ENCODE results near the gene CD200R1L. TPM values are rescaled to one million over a fixed set of nuclear protein-coding genes. Genes with fewer than 3 reads are reported as not detected.
A peak's percentile ranks its signal among the peaks of the same experiment; 100 is the strongest.

The CD200R1L gene
- total RNA-seq, 3 donors from 2014 or later, result not detected

DNA sequence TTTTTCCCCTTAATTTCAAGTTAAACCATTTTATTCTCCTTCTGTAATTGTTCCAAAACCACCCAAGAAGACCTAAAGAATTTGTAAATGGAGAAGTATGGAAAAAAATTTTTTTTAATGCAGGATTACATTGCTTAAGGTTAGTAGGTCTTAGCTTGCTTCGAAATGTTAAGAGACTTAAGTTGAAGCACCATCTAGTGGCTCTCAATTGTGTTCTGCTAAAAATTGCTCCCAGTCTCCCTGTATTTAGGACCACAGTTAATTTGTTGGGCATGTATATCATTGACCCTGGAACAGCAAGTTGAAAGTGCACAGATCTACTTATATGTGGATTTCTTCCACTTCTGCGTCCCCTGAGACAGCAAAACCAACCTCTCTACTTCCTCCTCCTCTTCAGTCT lies 32.4 kb downstream of the CD200R1L start:
- TF ChIP-seq, protein P1, sequence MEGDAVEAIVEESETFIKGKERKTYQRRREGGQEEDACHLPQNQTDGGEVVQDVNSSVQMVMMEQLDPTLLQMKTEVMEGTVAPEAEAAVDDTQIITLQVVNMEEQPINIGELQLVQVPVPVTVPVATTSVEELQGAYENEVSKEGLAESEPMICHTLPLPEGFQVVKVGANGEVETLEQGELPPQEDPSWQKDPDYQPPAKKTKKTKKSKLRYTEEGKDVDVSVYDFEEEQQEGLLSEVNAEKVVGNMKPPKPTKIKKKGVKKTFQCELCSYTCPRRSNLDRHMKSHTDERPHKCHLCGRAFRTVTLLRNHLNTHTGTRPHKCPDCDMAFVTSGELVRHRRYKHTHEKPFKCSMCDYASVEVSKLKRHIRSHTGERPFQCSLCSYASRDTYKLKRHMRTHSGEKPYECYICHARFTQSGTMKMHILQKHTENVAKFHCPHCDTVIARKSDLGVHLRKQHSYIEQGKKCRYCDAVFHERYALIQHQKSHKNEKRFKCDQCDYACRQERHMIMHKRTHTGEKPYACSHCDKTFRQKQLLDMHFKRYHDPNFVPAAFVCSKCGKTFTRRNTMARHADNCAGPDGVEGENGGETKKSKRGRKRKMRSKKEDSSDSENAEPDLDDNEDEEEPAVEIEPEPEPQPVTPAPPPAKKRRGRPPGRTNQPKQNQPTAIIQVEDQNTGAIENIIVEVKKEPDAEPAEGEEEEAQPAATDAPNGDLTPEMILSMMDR (IDR thresholded peaks at IDR 0.05), result no peak
- DNase-seq, result no peak
- intact Hi-C loops (cut with DNase I, micrococcal nuclease), result loop anchor here in 1 of 2 donors (5.0 kb wide), 1 partner anchor 172 kb away; the partner anchor contains the start of gene CCDC80
- H3K4me1 ChIP-seq (ENCODE audit: low read depth), result no peaks in the 10 kb centered on the region
- ATAC-seq, result peak; percentile 12
- H3K4me3 ChIP-seq, result no peak overlapping the region
- H3K9me3 ChIP-seq, result no peaks in the 10 kb centered on the region
- no peaks in the 10 kb centered on the region for H3K36me3 ChIP-seq (ENCODE audit: low read depth)

DNA sequence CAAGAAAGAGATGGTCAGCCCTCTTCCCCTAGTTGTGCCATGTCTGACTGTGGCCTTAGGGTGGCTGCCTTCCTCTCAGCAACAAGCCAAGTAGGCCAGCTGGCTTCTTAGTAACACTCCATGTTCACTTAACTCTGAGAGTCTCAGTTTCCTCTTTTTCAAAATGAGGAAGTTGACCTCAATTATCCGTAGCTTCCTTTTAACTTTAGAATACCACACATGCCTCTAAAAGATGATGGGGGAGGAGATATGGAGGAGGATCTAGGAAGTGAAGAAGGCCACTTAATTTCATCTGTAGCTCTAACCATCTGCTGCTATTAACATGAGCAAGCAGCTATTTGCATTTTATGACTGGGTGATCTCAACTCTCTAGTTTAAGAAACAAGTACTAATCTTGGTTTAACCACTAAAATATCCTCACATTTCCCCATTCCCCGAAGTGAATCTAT lies 32.9 kb downstream of the CD200R1L start:
- Histone ChIP-seq H3K9me3 (no peaks in the 10 kb centered on the region), H3K4me3 (no peak overlapping the region), H3K36me3 (ENCODE audit: low read depth) (no peaks in the 10 kb centered on the region), H3K4me1 (ENCODE audit: low read depth) (no peaks in the 10 kb centered on the region)
- peak; percentile 65 for ATAC-seq
- DNase-seq, result peak in 1 of 3 donors; percentile 5
- TF ChIP-seq, protein P1 (IDR thresholded peaks at IDR 0.05), result no peak
- intact Hi-C loops (cut with DNase I, micrococcal nuclease), result loop anchor here in 1 of 2 donors (5.0 kb wide), 1 partner anchor 171 kb away; the partner anchor contains the start of gene CCDC80

DNA sequence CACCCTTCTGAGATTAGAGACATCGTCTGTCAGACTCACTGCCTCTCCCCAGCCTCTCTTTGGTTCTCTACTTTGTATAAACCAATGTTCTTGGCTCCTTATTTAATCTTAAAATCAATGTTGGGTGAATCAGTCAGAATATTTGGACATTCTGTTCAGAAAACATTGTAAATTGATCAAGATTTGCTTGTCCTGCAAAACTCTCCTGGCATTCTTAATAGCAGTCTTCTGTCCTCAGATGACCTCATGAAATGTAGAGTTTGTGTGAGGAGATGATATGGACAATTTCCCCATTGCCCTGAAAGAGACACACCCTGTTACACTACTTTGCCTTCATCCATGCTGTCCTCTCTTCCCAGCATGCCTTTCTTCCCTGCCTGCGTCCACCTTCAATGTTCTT lies 33.6 kb downstream of the CD200R1L start:
- TF ChIP-seq, protein P1 (IDR thresholded peaks at IDR 0.05), result no peak
- no peaks in the 10 kb centered on the region for H3K9me3 ChIP-seq
- ATAC-seq (no peak), DNase-seq (no peak)
- no peak overlapping the region for H3K4me3 ChIP-seq
- no peaks in the 10 kb centered on the region for H3K4me1 ChIP-seq (ENCODE audit: low read depth)
- no peaks in the 10 kb centered on the region for H3K36me3 ChIP-seq (ENCODE audit: low read depth)
- intact Hi-C loops (cut with DNase I, micrococcal nuclease), result loop anchor here in 1 of 2 donors (5.0 kb wide), 1 partner anchor 171 kb away; the partner anchor contains the start of gene CCDC80

DNA sequence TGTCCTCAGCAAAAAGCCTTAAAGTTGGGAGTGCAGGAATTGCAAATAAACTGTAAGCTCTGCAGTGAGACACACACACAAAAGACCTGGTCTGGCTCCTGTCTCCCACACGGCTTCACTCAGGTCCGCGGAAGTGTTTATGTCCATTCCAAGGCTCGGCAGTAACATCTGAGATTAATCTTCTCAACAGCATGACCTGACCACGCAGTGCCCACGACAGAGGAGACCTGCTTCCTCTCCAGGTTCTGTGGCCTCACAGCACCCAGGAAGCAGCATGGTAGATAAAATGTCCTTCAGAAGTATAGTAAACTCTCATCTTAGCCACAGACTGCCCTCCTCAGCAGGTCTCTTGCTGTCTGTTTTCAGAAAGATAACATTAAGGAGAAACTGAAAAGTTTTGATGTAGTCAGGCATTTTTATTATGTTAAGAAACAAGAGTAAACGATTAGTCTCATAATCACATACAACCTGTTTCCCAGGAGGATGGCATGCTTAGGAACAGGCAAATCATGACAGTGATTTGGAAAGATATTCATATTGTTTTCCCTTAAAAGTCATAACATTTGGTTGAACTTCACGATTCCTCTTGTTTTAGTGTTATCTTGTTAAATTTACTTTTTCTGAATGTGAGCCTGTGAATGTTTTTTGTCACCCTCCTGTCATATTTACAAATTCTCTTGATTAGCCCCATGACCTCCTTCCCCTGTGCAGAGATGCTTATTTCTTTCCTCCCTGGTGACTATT lies 34.6 kb downstream of the CD200R1L start:
- no peak for ATAC-seq
- DNase-seq, result no peak
- Histone ChIP-seq H3K4me1 (ENCODE audit: low read depth) (no peaks in the 10 kb centered on the region), H3K4me3 (no peak overlapping the region), H3K36me3 (ENCODE audit: low read depth) (no peaks in the 10 kb centered on the region), H3K9me3 (no peaks in the 10 kb centered on the region)
- TF ChIP-seq, protein P1 (IDR thresholded peaks at IDR 0.05), result no peak
- intact Hi-C loops (cut with DNase I, micrococcal nuclease), result loop anchor here in 1 of 2 donors (5.0 kb wide), 1 partner anchor 170 kb away; the partner anchor contains the start of gene CCDC80

DNA sequence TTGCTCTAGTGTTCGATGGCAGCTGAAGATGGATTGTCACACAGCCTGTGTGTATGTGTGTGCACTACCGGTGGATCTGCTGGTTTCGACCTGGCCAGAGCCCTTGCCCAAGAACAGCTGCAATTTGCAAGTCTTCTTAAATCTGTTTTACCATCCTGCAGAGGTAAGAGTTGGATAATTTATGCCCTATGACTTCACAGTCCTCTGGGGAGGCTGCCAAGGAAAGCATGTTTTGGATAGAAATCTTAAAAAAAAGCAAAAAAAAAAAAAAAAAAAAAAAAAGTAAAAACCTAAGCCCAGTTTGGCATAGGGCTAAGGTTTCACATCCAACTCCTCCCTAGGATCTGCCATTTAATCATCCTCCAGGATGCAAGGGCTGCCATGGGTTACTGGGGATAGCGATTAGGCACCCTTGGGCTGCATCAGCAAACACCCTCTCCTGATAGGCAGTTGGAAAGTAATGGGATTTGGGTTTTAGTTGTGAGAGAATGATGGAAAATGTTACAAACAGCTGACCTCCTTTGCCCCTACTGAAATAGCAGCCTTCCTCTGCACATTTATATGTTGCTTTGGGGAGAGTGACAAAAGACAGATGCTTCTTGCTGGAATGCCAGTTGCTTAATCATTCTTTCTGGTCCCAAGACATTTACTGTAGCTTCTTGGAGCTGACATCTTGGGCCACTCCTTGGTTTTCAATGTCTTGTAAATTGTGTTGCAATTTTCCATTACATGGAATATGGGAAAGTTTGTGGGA lies 35.4 kb downstream of the CD200R1L start:
- peak in 1 of 3 donors; percentile 11 for DNase-seq
- TF ChIP-seq, protein P1 (IDR thresholded peaks at IDR 0.05), result no peak
- intact Hi-C loops (cut with DNase I, micrococcal nuclease), result loop anchor here in 1 of 2 donors (5.0 kb wide), 1 partner anchor 169 kb away; the partner anchor contains the start of gene CCDC80
- Histone ChIP-seq H3K9me3 (no peaks in the 10 kb centered on the region), H3K4me3 (no peak overlapping the region), H3K4me1 (ENCODE audit: low read depth) (no peaks in the 10 kb centered on the region), H3K36me3 (ENCODE audit: low read depth) (no peaks in the 10 kb centered on the region)
- peak; percentile 36 for ATAC-seq
